GM21515 (cell line): ENCODE measurements around the gene OPCML.

Experiments
- ATAC-seq: cut with Tn5 transposase; IDR thresholded peaks from one replicate; pipeline ENCODE4 v1.9.1; 2021; ENCODE audit not compliant: unreplicated experiment

The OPCML gene

GRCh38 chr11:132544007-132544406, 988.3 kb downstream of the OPCML start:
- ATAC-seq = no peak

GRCh38 chr11:132541794-132542193, 990.5 kb downstream of the OPCML start:
- no peak for ATAC-seq

GRCh38 chr11:132540581-132540980, 991.7 kb downstream of the OPCML start:
- no peak for ATAC-seq

- no peak for ATAC-seq
These were observed 992.5 kb downstream of the OPCML start for GRCh38 chr11:132539590-132540368.

GRCh38 chr11:132538642-132539041, 993.7 kb downstream of the OPCML start:
- no peak for ATAC-seq

GRCh38 chr11:132535830-132536229, 996.5 kb downstream of the OPCML start:
- no peak for ATAC-seq

GRCh38 chr11:132531921-132532320, 1000.4 kb downstream of the OPCML start:
- no peak for ATAC-seq

- no peak for ATAC-seq
These were observed 1004.1 kb downstream of the OPCML start for GRCh38 chr11:132528181-132528580.

GRCh38 chr11:132523929-132524328, 1008.4 kb downstream of the OPCML start:
- ATAC-seq = no peak

- no peak for ATAC-seq
These were observed 1012.1 kb downstream of the OPCML start for GRCh38 chr11:132520199-132520598.

GRCh38 chr11:132519241-132519815, 1013.0 kb downstream of the OPCML start:
- no peak for ATAC-seq

- no peak for ATAC-seq
These were observed 1027.7 kb downstream of the OPCML start for GRCh38 chr11:132504501-132505041.

- no peak for ATAC-seq
These were observed 1030.9 kb downstream of the OPCML start for GRCh38 chr11:132501356-132501755.

- ATAC-seq = no peak
These were observed 1032.6 kb downstream of the OPCML start for GRCh38 chr11:132499661-132500060.

- ATAC-seq = no peak
These were observed 1036.0 kb downstream of the OPCML start for GRCh38 chr11:132496341-132496740.

GRCh38 chr11:132493801-132494200, 1038.5 kb downstream of the OPCML start:
- no peak for ATAC-seq

GRCh38 chr11:132490978-132491377, 1041.3 kb downstream of the OPCML start:
- no peak for ATAC-seq

- no peak for ATAC-seq
These were observed 1046.2 kb downstream of the OPCML start for GRCh38 chr11:132486060-132486459.

GRCh38 chr11:132475026-132475425, 1057.3 kb downstream of the OPCML start:
- ATAC-seq = no peak

- ATAC-seq = no peak
These were observed 1059.7 kb downstream of the OPCML start for GRCh38 chr11:132472411-132473172.

GRCh38 chr11:132471466-132471865, 1060.8 kb downstream of the OPCML start:
- no peak for ATAC-seq

- no peak for ATAC-seq
These were observed 1065.3 kb downstream of the OPCML start for GRCh38 chr11:132466983-132467382.
